BLaER1 treated with 17β-estradiol and CSF1 and Interleukin-3, amounts not matched to agents 10 nM and 100 nM (cell line): ENCODE data around the gene OVCH2.

Experiments used
- H3K27ac ChIP-seq, 11 experiments: shearing (Covaris generic); formaldehyde crosslinking; 2 replicates each; pipeline ENCODE4 v1.8.1; 2022
- H3K27me3 ChIP-seq, 11 experiments: shearing (Covaris generic); formaldehyde crosslinking; 2 replicates each; pipeline ENCODE4 v1.8.1; 2022
- H3K36me3 ChIP-seq, 11 experiments: shearing (Covaris generic); formaldehyde crosslinking; 2 replicates each; pipeline ENCODE4 v1.8.1; 2022
- H3K4me1 ChIP-seq, 10 experiments: shearing (Covaris generic); formaldehyde crosslinking; 2 replicates each; pipeline ENCODE4 v1.8.1; 2022
- H3K4me2 ChIP-seq, 11 experiments: shearing (Covaris generic); formaldehyde crosslinking; 2 replicates each; pipeline ENCODE4 v1.8.1; 2022
- H3K4me3 ChIP-seq, 10 experiments: shearing (Covaris generic); formaldehyde crosslinking; 2 replicates each; pipeline ENCODE4 v1.8.1; 2022
- H3K9ac ChIP-seq, 11 experiments: shearing (Covaris generic); formaldehyde crosslinking; 2 replicates each; pipeline ENCODE4 v1.8.1; 2022
- H3K9me3 ChIP-seq, 11 experiments: shearing (Covaris generic); formaldehyde crosslinking; replicated peaks in 1 of 11; 2 replicates each; pipeline ENCODE4 v1.8.1; 2022
- H4K20me1 ChIP-seq, 11 experiments: shearing (Covaris generic); formaldehyde crosslinking; 2 replicates each; pipeline ENCODE4 v1.8.1; 2022
- Cebpa-rat ChIP-seq, 11 experiments: shearing (Covaris generic); IDR thresholded peaks; 2 replicates each; pipeline ENCODE4 v1.8.1; 2022

OVCH2 gene

DNA sequence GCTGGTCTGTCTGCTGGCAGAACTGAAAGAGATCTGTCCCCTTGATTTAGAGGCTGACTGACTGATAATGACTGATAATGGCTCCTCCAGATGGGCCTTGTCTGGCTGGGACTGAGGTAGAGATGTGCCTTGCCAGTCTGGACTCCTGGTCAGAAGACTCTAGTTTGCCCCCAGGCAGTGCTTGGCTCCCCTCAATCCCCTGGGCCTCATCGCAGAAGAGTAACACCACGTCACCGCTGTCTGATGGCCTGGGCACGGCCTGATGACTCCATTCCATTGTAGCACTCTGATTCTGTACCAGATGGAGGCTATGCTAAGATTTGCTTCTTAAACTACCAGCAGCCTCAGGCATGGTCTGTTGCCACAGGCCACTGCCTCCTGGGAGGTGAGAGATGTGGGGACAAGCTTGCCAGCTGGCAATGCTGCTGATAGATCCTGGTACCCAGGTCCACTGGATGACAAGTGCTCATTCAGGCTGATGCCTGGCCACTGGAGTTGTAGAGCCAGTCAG is 52.0 kb downstream of the OVCH2 start:
- peaks cover 0 to 25% (median 4%) of the 10 kb centered on the region in 11 experiments; a peak in 8 of 22 replicates for H4K20me1 ChIP-seq
- TF ChIP-seq Cebpa-rat (IDR thresholded peaks at IDR 0.05): no peak
- no peak overlapping the region for H3K4me3 ChIP-seq
- H3K4me2 ChIP-seq: no peak overlapping the region
- H3K27me3 ChIP-seq: no peaks in the 10 kb centered on the region
- no peak overlapping the region for H3K27ac ChIP-seq
- peaks cover 11 to 75% (median 39%) of the 10 kb centered on the region in 11 experiments; a peak in 20 of 22 replicates for H3K36me3 ChIP-seq
- H3K9me3 ChIP-seq: no peaks in the 10 kb centered on the region
- peaks cover 0 to 28% (median 18%) of the 10 kb centered on the region in 10 experiments; a peak in 14 of 20 replicates for H3K4me1 ChIP-seq
- no peak overlapping the region for H3K9ac ChIP-seq

DNA sequence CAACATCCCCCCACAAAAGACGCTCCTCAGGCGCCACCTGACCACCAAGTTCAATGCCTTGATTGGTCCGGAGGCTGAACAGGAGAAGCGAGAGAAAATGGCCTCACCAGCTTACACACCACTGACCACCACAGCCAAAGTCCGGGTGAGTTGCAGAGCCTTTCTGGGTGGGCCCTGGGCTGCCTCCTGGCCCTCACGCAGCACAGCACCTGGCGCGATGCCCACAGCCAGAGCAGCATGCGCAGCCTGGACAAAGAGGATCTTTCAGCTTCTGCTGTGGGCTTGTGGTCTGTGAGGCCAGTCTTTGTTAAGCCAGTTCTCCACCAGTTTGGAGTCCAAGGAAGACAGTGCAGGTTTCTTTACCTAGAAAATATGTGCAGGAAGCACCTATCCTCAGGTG is 54.6 kb downstream of the OVCH2 start:
- no peak for TF ChIP-seq Cebpa-rat (IDR thresholded peaks at IDR 0.05)
- H3K4me3 ChIP-seq: no peak overlapping the region
- no peak overlapping the region for H3K27ac ChIP-seq
- H3K27me3 ChIP-seq: no peaks in the 10 kb centered on the region
- peak overlapping the region in 9 of 11 experiments; percentile 5 to 67 (median 41); a peak in 14 of 22 replicates for H3K4me2 ChIP-seq
- H3K9me3 ChIP-seq: no peaks in the 10 kb centered on the region
- H4K20me1 ChIP-seq: peaks cover 0 to 26% (median 4%) of the 10 kb centered on the region in 11 experiments; a peak in 8 of 22 replicates
- no peak overlapping the region for H3K9ac ChIP-seq
- H3K4me1 ChIP-seq: peaks cover 0 to 22% (median 18%) of the 10 kb centered on the region in 10 experiments; a peak in 14 of 20 replicates
- H3K36me3 ChIP-seq: peaks cover 11 to 91% (median 48%) of the 10 kb centered on the region in 11 experiments; a peak in 20 of 22 replicates

GRCh38 chr11:7651140-7651551 is 55.1 kb downstream of the OVCH2 start:
- Histone ChIP-seq H4K20me1 (peaks cover 0 to 30% (median 4%) of the 10 kb centered on the region in 11 experiments; a peak in 8 of 22 replicates), H3K9me3 (no peaks in the 10 kb centered on the region), H3K4me1 (peaks cover 0 to 22% (median 18%) of the 10 kb centered on the region in 10 experiments; a peak in 14 of 20 replicates), H3K36me3 (peaks cover 11 to 95% (median 48%) of the 10 kb centered on the region in 11 experiments; a peak in 20 of 22 replicates), H3K27me3 (no peaks in the 10 kb centered on the region), H3K27ac (no peak overlapping the region), H3K4me3 (no peak overlapping the region), H3K9ac (no peak overlapping the region), H3K4me2 (peak overlapping the region in 6 of 11 experiments; percentile 28 to 67 (median 42); a peak in 12 of 22 replicates)
- TF ChIP-seq Cebpa-rat (IDR thresholded peaks at IDR 0.05): no peak

GRCh38 chr11:7648264-7648663 is 58.0 kb downstream of the OVCH2 start:
- Histone ChIP-seq H3K4me3 (no peak overlapping the region), H3K4me1 (peaks cover 0 to 22% (median 18%) of the 10 kb centered on the region in 10 experiments; a peak in 14 of 20 replicates), H3K36me3 (peaks cover 11 to 89% (median 36%) of the 10 kb centered on the region in 11 experiments; a peak in 20 of 22 replicates)

DNA sequence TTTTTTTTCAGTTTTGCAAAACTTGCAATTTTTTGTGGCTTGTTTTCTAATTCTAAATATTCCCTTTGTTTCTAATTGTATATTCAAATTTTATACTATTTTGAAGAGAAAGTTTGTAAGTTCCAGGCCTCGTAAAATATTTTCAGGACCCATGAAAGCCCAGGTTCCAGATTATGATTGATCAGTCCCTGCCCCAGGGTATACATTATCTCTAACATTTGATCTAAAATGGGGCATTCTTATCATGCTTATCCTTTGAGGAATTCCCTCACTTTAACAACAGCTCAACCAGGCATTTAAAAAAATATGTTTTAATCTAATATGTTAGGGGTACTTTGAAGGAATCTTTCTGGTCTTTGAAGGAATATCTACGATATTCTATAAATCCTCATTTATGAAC is 59.4 kb downstream of the OVCH2 start:
- H3K4me3 ChIP-seq: no peak overlapping the region
- peaks cover 0 to 16% (median 11%) of the 10 kb centered on the region in 10 experiments; a peak in 14 of 20 replicates for H3K4me1 ChIP-seq
- no peaks in the 10 kb centered on the region for H3K27me3 ChIP-seq
- H3K9ac ChIP-seq: no peak overlapping the region
- no peaks in the 10 kb centered on the region for H3K9me3 ChIP-seq
- no peak overlapping the region for H3K4me2 ChIP-seq
- H4K20me1 ChIP-seq: peaks cover 0 to 25% (median 0%) of the 10 kb centered on the region in 11 experiments; a peak in 3 of 22 replicates
- H3K27ac ChIP-seq: no peak overlapping the region
- no peak for TF ChIP-seq Cebpa-rat (IDR thresholded peaks at IDR 0.05)
- H3K36me3 ChIP-seq: peaks cover 14 to 89% (median 27%) of the 10 kb centered on the region in 11 experiments; a peak in 19 of 22 replicates

More at GRCh38 chr11:7648264-7648663, 58.0 kb downstream of the OVCH2 start:
- no peaks in the 10 kb centered on the region for H3K27me3 ChIP-seq
- H4K20me1 ChIP-seq: peaks cover 0 to 30% (median 0%) of the 10 kb centered on the region in 11 experiments; a peak in 3 of 22 replicates
- H3K4me2 ChIP-seq: no peak overlapping the region
- TF ChIP-seq Cebpa-rat (IDR thresholded peaks at IDR 0.05): no peak
- H3K9ac ChIP-seq: no peak overlapping the region
- H3K9me3 ChIP-seq: no peaks in the 10 kb centered on the region
- H3K27ac ChIP-seq: no peak overlapping the region

GRCh38 chr11:7645206-7645605 is 61.1 kb downstream of the OVCH2 start:
- no peak for TF ChIP-seq Cebpa-rat (IDR thresholded peaks at IDR 0.05)
- no peak overlapping the region for H3K27ac ChIP-seq
- H3K36me3 ChIP-seq: peaks cover 18 to 91% (median 30%) of the 10 kb centered on the region in 11 experiments; a peak in 19 of 22 replicates
- H3K4me1 ChIP-seq: no peaks in the 10 kb centered on the region
- H3K4me2 ChIP-seq: no peak overlapping the region
- H4K20me1 ChIP-seq: peaks cover 0 to 15% (median 0%) of the 10 kb centered on the region in 11 experiments; a peak in 1 of 22 replicates
- no peaks in the 10 kb centered on the region for H3K9me3 ChIP-seq
- no peak overlapping the region for H3K4me3 ChIP-seq
- no peak overlapping the region for H3K9ac ChIP-seq
- H3K27me3 ChIP-seq: no peaks in the 10 kb centered on the region

GRCh38 chr11:7643314-7643713 is 63.0 kb downstream of the OVCH2 start:
- Histone ChIP-seq H3K4me3 (no peak overlapping the region), H3K27me3 (no peaks in the 10 kb centered on the region), H3K27ac (no peak overlapping the region), H3K9me3 (no peaks in the 10 kb centered on the region), H3K9ac (no peak overlapping the region), H3K4me2 (no peak overlapping the region), H3K4me1 (peaks cover 0 to 13% (median 0%) of the 10 kb centered on the region in 10 experiments; a peak in 4 of 20 replicates), H4K20me1 (peaks cover 0 to 15% (median 0%) of the 10 kb centered on the region in 11 experiments; a peak in 1 of 22 replicates), H3K36me3 (peaks cover under 1 to 86% (median 21%) of the 10 kb centered on the region in 11 experiments; a peak in 16 of 22 replicates)
- no peak for TF ChIP-seq Cebpa-rat (IDR thresholded peaks at IDR 0.05)

- Histone ChIP-seq H3K4me1 (peaks cover 0 to 15% (median 0%) of the 10 kb centered on the region in 10 experiments; a peak in 4 of 20 replicates), H4K20me1 (peaks cover 0 to 12% (median 0%) of the 10 kb centered on the region in 11 experiments; a peak in 1 of 22 replicates), H3K9me3 (no peaks in the 10 kb centered on the region), H3K27me3 (no peaks in the 10 kb centered on the region), H3K4me3 (no peak overlapping the region), H3K9ac (no peak overlapping the region), H3K4me2 (no peak overlapping the region), H3K27ac (no peak overlapping the region), H3K36me3 (peaks cover 0 to 85% (median 19%) of the 10 kb centered on the region in 11 experiments; a peak in 16 of 22 replicates)
- TF ChIP-seq Cebpa-rat (IDR thresholded peaks at IDR 0.05): no peak
Observed at GRCh38 chr11:7642747-7643146, 63.5 kb downstream of the OVCH2 start.

DNA sequence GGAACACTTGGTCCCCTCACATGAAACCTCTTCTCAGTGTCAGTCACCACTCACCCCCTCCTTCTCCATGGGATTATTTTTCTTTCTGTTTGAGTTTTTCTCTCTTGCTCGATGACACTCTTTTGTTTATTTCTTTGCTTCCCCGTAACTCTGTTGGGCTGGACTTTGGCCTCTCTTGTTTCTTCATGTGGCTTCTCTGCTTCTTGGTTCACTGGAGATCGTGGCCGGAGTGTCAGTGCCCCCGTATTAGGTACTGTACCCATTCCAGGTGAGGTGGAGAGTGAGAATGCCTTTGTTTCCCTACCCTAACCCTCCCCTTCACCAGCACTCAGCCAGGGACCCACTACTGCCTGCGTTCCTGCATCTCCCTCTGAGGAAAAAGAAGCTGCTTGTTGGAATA is 65.5 kb downstream of the OVCH2 start:
- no peak overlapping the region for H3K4me3 ChIP-seq
- H3K9ac ChIP-seq: no peak overlapping the region

More for the DNA sequence above, 65.5 kb downstream of the OVCH2 start:
- H3K36me3 ChIP-seq: peaks cover 0 to 91% (median 19%) of the 10 kb centered on the region in 11 experiments; a peak in 16 of 22 replicates
- no peak for TF ChIP-seq Cebpa-rat (IDR thresholded peaks at IDR 0.05)
- no peaks in the 10 kb centered on the region; a peak in 1 of 22 replicates for H4K20me1 ChIP-seq
- no peak overlapping the region for H3K27ac ChIP-seq
- no peak overlapping the region for H3K4me2 ChIP-seq
- peaks cover 0 to 18% (median 0%) of the 10 kb centered on the region in 10 experiments; a peak in 4 of 20 replicates for H3K4me1 ChIP-seq
- no peaks in the 10 kb centered on the region for H3K9me3 ChIP-seq
- H3K27me3 ChIP-seq: no peaks in the 10 kb centered on the region
